Measurements from ENCODE around the gene CLNK.

DNA sequence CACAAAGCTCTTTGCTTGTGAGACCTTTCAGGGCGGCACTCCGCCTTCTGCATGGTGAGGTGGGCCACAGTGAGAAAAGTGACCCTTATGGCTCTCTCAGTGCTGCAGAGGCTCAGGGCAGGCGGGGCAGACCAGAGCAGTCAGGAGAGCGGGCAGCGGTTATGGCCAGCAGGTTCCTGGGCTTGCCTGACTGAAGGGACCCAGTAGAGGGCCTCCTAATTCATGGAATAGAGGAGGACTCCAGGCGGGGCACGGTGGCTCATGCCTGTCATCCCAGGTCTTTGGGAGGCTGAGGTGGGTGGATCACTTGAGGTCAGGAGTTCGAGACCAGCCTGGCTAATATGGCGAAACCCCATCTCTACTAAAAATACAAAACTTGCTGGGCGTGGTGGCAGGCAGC, 91.4 kb downstream of the CLNK start:
- TF ChIP-seq EZH2 (IDR thresholded peaks at IDR 0.05; ENCODE audit: insufficient read depth, poor library complexity, severe bottlenecking) (no peak), EZH2phosphoT487 (IDR thresholded peaks at IDR 0.05; ENCODE audit: insufficient read depth, low read depth) (no peak)

Measured in GM23248 (cell line).